HS-27A (cell line): Measurements from ENCODE around the gene MTRF1.
"Not testable (repeated sequence)": the region's sequence is repeated elsewhere in the genome, so short reads cannot be mapped to it uniquely, and the experiment has no call there.

Source experiments
- DNase-seq: peaks from one replicate; pipeline ENCODE4 v3.0.0-alpha.2; 2012; ENCODE audit warnings: low read depth, missing footprints

The MTRF1 gene

GRCh38 chr13:41177616-41178015 lies 85.8 kb downstream of the MTRF1 start:
- DNase-seq, result no peak

DNA sequence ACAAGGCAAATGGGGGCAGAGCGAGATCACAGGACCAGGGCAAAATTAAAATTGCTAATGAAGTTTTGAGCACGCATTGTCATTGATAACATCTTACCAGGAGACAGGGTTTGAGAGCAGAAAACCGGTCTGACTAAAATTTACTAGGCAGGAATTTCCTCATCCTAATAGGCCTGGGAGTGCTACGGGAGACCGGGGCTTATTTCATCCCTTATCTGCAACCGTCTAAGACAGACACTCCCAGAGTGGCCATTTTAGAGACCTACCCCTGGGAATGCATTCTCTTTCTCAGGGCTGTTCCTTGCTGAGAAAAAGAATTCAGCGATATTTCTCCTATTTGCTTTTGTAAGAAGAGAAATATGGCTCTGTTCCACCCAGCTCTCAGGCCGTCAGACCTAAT lies 87.8 kb downstream of the MTRF1 start:
- DNase-seq, result not testable (repeated sequence)
